ENCODE data around the gene DPAGT1.
"Not testable (repeated sequence)": the region's sequence is repeated elsewhere in the genome, so short reads cannot be mapped to it uniquely, and the experiment has no call there.

DPAGT1 gene

DNA sequence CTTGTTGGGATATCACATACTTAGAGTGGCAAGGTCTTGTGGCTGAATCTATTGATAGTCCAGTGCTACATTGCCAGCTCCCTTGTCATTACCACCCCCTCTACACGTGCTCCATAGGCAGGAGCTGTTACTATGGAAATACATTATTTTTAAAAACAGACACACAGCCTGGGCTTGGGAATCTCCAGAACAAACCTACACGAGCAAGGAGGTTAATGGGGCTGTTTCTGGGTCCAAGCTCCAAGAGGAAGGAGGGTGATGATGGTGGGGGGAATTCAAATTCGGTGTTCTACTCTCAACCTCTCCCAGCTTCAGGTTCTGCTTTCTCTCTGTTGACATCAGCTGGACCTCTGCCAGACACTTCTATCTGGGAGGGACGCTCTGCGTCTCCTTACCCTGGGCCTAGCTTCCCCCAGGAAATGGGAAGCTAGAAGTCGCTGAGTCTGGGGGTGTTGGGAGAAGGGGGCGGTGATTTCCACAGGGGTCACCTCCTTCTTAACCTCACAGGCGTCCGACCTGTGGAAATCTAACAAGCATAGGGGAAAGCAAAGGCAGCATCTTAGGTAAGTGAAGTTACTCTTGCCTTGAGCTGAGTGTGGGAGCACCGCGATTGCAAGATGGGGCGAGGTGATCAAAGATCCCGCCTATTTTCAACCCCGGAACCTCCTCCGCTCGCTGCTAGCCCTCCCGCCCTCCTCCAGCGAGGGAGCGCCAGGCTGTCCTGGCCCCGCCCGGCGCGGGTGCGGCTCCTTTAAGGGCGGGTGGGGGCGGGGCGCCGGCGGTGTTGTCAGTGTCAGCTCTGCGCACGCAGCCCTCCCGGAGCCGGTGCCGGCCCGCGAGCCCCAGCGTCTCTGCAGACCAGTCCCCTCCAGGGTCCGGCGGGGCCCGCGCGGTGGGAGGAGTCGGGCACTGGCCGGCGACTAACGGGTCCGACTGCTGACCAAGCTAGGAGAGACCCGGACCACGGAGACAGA, 5.2 kb upstream of the DPAGT1 start, which contains the start of gene C2CD2L:
Gene C2CD2L, plus strand, starts transcription at position 781 of the 974 bp plus-strand sequence. CDS start 398 bp downstream, outside the sequence.
- H3K4me1 ChIP-seq (ENCODE audit: control extremely low read depth in 1 of 4, control insufficient read depth in 4 of 4, insufficient read depth in 4 of 4, low read length in 3 of 4): peaks cover 13 to 42% (median 32%) of the 10 kb centered on the region in 4 experiments
- POLR2A ChIA-PET: interaction anchor here (0.8 to 1.2 kb wide), 5 partner anchors 11 to 88 kb away, joined by 3 to 5 read pairs (median 4); partner anchors contain the start of genes RPS25, TRAPPC4 and VPS11
- peak within 1 kb of the TSS in 1 of 2 experiments; percentile 71 for H3K27ac ChIP-seq (ENCODE audit: insufficient read depth in 1 of 2, low read depth in 1 of 2, low read length in 2 of 2, poor library complexity in 1 of 2, severe bottlenecking in 2 of 2)
- peak within 1 kb of the TSS; percentile 70 to 90 (median 79) for H3K4me3 ChIP-seq (ENCODE audit: control insufficient read depth in 1 of 7, extremely low read depth in 1 of 7, insufficient read depth in 4 of 7, low read depth in 2 of 7, low read length in 6 of 7)
- H3K9me3 ChIP-seq (ENCODE audit: control extremely low read depth in 1 of 5, control insufficient read depth in 4 of 5, insufficient read depth in 2 of 5, low read depth in 1 of 5, low read length in 4 of 5): no peaks in the 10 kb centered on the region
- H3K36me3 ChIP-seq (ENCODE audit: control insufficient read depth in 4 of 4, insufficient read depth in 4 of 4, low read length in 3 of 4): peaks cover 0 to 20% (median 11%) of the 10 kb centered on the region in 4 experiments
- WGBS (ENCODE audit: insufficient coverage): under 1% methylated on average over 33 of the region's 49 CpGs
- DNase-seq: peak; percentile 85 to 89 (median 85)
- no peaks in the 10 kb centered on the region for H3K27me3 ChIP-seq (replicated peaks in 2 of 5; ENCODE audit: control insufficient read depth in 4 of 5, insufficient read depth in 5 of 5, low read length in 4 of 5)
- CTCF ChIA-PET: interaction anchor here (0.6 to 6.1 kb wide), 8 partner anchors 9 to 97 kb away, joined by 3 to 45 read pairs (median 3); partner anchors contain the start of gene HINFP

DNA sequence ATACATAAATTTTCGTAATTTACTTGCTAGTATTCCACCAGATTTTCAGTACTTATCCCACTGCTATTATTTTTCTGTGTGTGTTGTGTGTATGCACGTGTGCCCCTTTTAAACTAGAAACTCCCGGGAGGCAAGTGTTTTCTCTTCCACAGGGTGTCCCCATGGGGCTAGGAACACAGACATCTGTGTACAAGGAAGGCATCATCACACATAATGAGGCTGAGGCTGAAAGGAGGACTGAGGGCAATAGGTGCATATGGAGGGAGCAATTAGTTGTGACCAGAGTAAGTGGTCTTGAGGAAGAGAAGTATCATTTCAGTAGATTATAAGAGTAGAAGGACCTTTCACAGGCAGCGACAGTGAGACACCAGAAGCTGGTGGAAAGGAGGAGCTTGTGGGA, 2.1 kb upstream of the DPAGT1 start:
- no peaks in the 10 kb centered on the region for H3K27me3 ChIP-seq (replicated peaks in 2 of 5; ENCODE audit: control insufficient read depth in 4 of 5, insufficient read depth in 5 of 5, low read length in 4 of 5)
- H3K27ac ChIP-seq (ENCODE audit: insufficient read depth in 1 of 2, low read depth in 1 of 2, low read length in 2 of 2, poor library complexity in 1 of 2, severe bottlenecking in 2 of 2): no peak overlapping the region
- ChIA-PET POLR2A (no interaction called here), CTCF (interaction anchor here (0.6 to 3.6 kb wide), 2 partner anchors 21 to 92 kb away, joined by 3 to 12 read pairs; no protein-coding TSS in a partner anchor)
- WGBS (ENCODE audit: insufficient coverage): 62% methylated on average over 3 of the region's 4 CpGs
- no peak overlapping the region for H3K4me3 ChIP-seq (ENCODE audit: control insufficient read depth in 1 of 7, extremely low read depth in 1 of 7, insufficient read depth in 4 of 7, low read depth in 2 of 7, low read length in 6 of 7)
- no peaks in the 10 kb centered on the region for H3K9me3 ChIP-seq (ENCODE audit: control extremely low read depth in 1 of 5, control insufficient read depth in 4 of 5, insufficient read depth in 2 of 5, low read depth in 1 of 5, low read length in 4 of 5)
- no peak for DNase-seq
- peaks cover 13 to 54% (median 49%) of the 10 kb centered on the region in 4 experiments for H3K4me1 ChIP-seq (ENCODE audit: control extremely low read depth in 1 of 4, control insufficient read depth in 4 of 4, insufficient read depth in 4 of 4, low read length in 3 of 4)
- peaks cover 0 to 1% (median under 1%) of the 10 kb centered on the region in 4 experiments for H3K36me3 ChIP-seq (ENCODE audit: control insufficient read depth in 4 of 4, insufficient read depth in 4 of 4, low read length in 3 of 4)

DNA sequence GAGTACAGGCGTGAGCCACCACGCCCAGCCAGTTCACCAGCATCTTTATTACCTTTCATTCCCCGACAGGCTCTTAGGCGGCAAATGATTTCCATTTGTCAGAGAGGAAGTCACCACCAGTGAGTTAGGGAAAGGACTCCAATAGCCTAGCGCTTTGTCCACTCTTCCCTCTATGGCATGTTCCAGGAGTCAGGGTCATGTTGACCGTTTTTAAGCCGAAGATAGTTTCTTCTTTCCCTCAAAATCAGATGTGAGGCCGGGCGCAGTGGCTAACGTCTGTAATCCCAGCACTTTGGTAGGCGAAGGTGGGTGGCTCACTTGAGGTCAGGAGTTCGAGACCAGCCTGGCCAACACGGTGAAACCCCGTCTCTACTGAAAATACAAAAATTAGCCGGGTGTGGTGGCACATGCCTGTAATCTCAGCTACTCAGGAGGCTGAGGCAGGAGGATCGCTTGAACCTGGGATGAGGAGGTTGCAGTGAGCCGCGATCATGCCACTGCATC, 1.6 kb upstream of the DPAGT1 start:
- POLR2A ChIA-PET; H3K27me3 ChIP-seq (replicated peaks in 2 of 5; ENCODE audit: control insufficient read depth in 4 of 5, insufficient read depth in 5 of 5, low read length in 4 of 5); H3K36me3 ChIP-seq (ENCODE audit: control insufficient read depth in 4 of 4, insufficient read depth in 4 of 4, low read length in 3 of 4); DNase-seq; H3K27ac ChIP-seq (ENCODE audit: insufficient read depth in 1 of 2, low read depth in 1 of 2, low read length in 2 of 2, poor library complexity in 1 of 2, severe bottlenecking in 2 of 2); H3K9me3 ChIP-seq (ENCODE audit: control extremely low read depth in 1 of 5, control insufficient read depth in 4 of 5, insufficient read depth in 2 of 5, low read depth in 1 of 5, low read length in 4 of 5): not testable (repeated sequence)
- peak overlapping the region in 2 of 7 experiments; percentile 32 to 86 for H3K4me3 ChIP-seq (ENCODE audit: control insufficient read depth in 1 of 7, extremely low read depth in 1 of 7, insufficient read depth in 4 of 7, low read depth in 2 of 7, low read length in 6 of 7)
- H3K4me1 ChIP-seq (ENCODE audit: control extremely low read depth in 1 of 4, control insufficient read depth in 4 of 4, insufficient read depth in 4 of 4, low read length in 3 of 4): peaks cover 8 to 48% (median 43%) of the 10 kb centered on the region in 4 experiments
- 95% methylated on average over 16 of the region's 18 CpGs for WGBS (ENCODE audit: insufficient coverage)
- CTCF ChIA-PET: interaction anchor here (0.9 to 2.1 kb wide), 7 partner anchors 11 to 80 kb away, joined by 3 to 7 read pairs (median 4); partner anchors contain the start of gene VPS11

DNA sequence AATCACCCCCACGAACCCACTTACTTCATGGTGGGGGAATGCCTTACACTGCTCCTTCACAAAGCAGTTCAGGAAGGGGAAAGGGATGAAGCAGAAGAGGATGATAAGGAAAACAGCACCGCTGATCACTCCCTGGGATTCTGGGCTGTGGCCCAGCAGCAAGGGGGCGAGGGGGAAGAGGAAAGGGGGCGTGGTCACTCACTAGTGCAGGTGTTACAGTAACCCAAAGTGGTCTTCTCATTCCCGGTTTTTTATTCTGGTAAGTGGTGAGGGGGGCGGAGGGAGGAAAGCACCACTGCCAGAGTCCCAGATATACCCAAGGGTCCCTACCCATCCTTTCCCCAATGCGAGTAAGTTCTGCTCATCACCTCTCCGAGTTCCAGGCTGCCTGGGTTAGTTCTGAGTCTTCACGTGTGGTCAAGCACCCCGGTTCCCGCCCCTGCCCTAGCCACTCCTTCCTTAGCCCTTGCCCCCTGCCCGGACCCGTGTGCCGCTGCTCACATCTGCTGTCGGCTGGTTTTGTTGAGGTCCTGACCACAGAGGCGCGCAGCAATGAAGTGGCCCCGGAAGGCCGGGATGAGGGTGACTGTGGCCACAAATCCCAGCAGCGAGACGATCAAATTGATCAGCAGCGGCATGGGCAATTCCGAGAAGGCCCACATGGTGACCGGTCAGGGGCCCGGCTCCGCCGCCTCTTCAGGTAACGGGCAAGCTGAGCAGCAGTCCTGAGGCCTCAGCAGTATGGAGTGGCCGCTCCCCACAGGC, 477 bp downstream of the DPAGT1 start:
- no peaks in the 10 kb centered on the region for H3K27me3 ChIP-seq (replicated peaks in 2 of 5; ENCODE audit: control insufficient read depth in 4 of 5, insufficient read depth in 5 of 5, low read length in 4 of 5)
- CTCF ChIA-PET: interaction anchor here (0.6 to 4.6 kb wide), 11 partner anchors 9 to 104 kb away, joined by 3 to 20 read pairs (median 4); partner anchors contain the start of gene VPS11
- no peak for DNase-seq
- no peaks in the 10 kb centered on the region for H3K9me3 ChIP-seq (ENCODE audit: control extremely low read depth in 1 of 5, control insufficient read depth in 4 of 5, insufficient read depth in 2 of 5, low read depth in 1 of 5, low read length in 4 of 5)
- peak overlapping the region; percentile 79 to 97 (median 93) for H3K4me3 ChIP-seq (ENCODE audit: control insufficient read depth in 1 of 7, extremely low read depth in 1 of 7, insufficient read depth in 4 of 7, low read depth in 2 of 7, low read length in 6 of 7)
- peaks cover 8 to 27% (median 17%) of the 10 kb centered on the region in 4 experiments for H3K36me3 ChIP-seq (ENCODE audit: control insufficient read depth in 4 of 4, insufficient read depth in 4 of 4, low read length in 3 of 4)
- peak overlapping the region; percentile 93 to 96 for H3K27ac ChIP-seq (ENCODE audit: insufficient read depth in 1 of 2, low read depth in 1 of 2, low read length in 2 of 2, poor library complexity in 1 of 2, severe bottlenecking in 2 of 2)
- POLR2A ChIA-PET: interaction anchor here (0.6 to 1.2 kb wide), 2 partner anchors 44 to 673 kb away, joined by 3 to 7 read pairs; partner anchors contain the start of gene HYOU1
- peaks cover 2 to 38% (median 29%) of the 10 kb centered on the region in 4 experiments for H3K4me1 ChIP-seq (ENCODE audit: control extremely low read depth in 1 of 4, control insufficient read depth in 4 of 4, insufficient read depth in 4 of 4, low read length in 3 of 4)
- WGBS (ENCODE audit: insufficient coverage): 1% methylated on average over 26 of the region's 29 CpGs

DNA sequence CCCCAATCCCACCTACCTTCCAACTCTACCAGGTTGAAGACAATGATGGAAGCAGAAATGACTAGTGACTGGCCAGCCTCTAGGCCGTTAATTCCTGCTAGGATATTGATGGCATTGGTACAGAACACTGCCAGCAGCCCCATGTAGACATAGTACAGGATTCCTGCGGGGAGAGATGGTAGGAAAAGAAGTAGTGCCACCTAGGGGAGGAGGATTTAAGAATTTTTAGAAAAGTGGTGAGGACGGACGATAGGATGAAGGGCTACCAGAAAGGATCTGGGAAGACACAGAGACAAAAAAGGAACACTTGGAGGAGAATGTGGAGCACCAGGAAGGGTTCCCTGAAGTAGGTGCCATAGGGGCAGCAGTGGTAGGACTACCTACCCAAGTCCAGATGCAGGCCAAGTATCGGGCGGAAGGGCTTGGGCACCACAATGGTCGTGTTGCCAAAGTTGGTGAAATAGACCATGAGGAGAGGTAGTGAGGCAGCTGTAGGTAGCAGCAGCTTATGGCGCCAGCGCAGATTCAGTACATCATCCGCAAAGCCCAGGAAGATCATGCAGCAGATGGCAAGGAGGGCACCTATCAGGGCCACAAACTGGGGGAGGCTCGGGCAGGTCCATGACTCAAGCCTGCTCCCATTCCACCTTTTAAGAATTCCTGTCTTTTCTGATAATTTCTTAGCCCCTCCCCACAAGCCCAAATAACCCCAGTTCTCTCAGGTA, 1.2 kb downstream of the DPAGT1 start:
- DNase-seq: peak in 1 of 3 donors; percentile 17
- Histone ChIP-seq H3K4me3 (ENCODE audit: control insufficient read depth in 1 of 7, extremely low read depth in 1 of 7, insufficient read depth in 4 of 7, low read depth in 2 of 7, low read length in 6 of 7) (peak overlapping the region in 6 of 7 experiments; percentile 86 to 97 (median 94)), H3K27ac (ENCODE audit: insufficient read depth in 1 of 2, low read depth in 1 of 2, low read length in 2 of 2, poor library complexity in 1 of 2, severe bottlenecking in 2 of 2) (peak overlapping the region in 1 of 2 experiments; percentile 96), H3K27me3 (replicated peaks in 2 of 5; ENCODE audit: control insufficient read depth in 4 of 5, insufficient read depth in 5 of 5, low read length in 4 of 5) (no peaks in the 10 kb centered on the region), H3K4me1 (ENCODE audit: control extremely low read depth in 1 of 4, control insufficient read depth in 4 of 4, insufficient read depth in 4 of 4, low read length in 3 of 4) (peaks cover 0 to 38% (median 31%) of the 10 kb centered on the region in 4 experiments), H3K36me3 (ENCODE audit: control insufficient read depth in 4 of 4, insufficient read depth in 4 of 4, low read length in 3 of 4) (peaks cover 8 to 27% (median 17%) of the 10 kb centered on the region in 4 experiments), H3K9me3 (ENCODE audit: control extremely low read depth in 1 of 5, control insufficient read depth in 4 of 5, insufficient read depth in 2 of 5, low read depth in 1 of 5, low read length in 4 of 5) (no peaks in the 10 kb centered on the region)
- WGBS (ENCODE audit: insufficient coverage): 62% methylated on average over 11 of the region's 11 CpGs
- POLR2A ChIA-PET: no interaction called here
- CTCF ChIA-PET: interaction anchor here (0.6 to 4.6 kb wide), 7 partner anchors 10 to 96 kb away, joined by 3 to 20 read pairs (median 4); partner anchors contain the start of genes HMBS and VPS11

DNA sequence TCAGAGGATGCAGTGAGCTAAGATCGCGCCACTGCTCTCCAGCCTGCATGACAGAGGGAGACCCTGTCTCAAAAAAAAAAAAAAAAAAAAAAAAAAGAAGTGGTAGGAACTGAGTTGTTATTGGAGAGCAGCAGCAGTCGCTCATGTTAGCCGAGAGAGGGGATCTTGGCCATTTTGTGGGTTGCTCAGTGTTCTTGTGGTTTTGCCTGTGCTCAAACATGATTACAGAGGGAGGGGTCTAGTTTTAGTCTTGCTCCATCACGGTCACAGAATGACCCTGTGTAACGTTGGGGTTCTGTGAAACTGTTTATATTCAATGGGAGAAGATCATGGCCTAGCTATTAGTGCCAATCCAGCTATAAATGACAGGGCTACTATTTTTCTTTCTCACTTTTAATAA, 1.9 kb downstream of the DPAGT1 start:
- CTCF ChIA-PET: interaction anchor here (0.6 to 4.6 kb wide), 10 partner anchors 8 to 221 kb away, joined by 3 to 20 read pairs (median 4); partner anchors contain the start of genes HMBS and VPS11
- 100% methylated on average over 2 of the region's 6 CpGs for WGBS (ENCODE audit: insufficient coverage)
- Histone ChIP-seq H3K4me1 (ENCODE audit: control extremely low read depth in 1 of 4, control insufficient read depth in 4 of 4, insufficient read depth in 4 of 4, low read length in 3 of 4) (peaks cover 0 to 38% (median 32%) of the 10 kb centered on the region in 4 experiments), H3K36me3 (ENCODE audit: control insufficient read depth in 4 of 4, insufficient read depth in 4 of 4, low read length in 3 of 4) (peaks cover 8 to 27% (median 17%) of the 10 kb centered on the region in 4 experiments), H3K27ac (ENCODE audit: insufficient read depth in 1 of 2, low read depth in 1 of 2, low read length in 2 of 2, poor library complexity in 1 of 2, severe bottlenecking in 2 of 2) (no peak overlapping the region), H3K27me3 (replicated peaks in 2 of 5; ENCODE audit: control insufficient read depth in 4 of 5, insufficient read depth in 5 of 5, low read length in 4 of 5) (no peaks in the 10 kb centered on the region), H3K9me3 (ENCODE audit: control extremely low read depth in 1 of 5, control insufficient read depth in 4 of 5, insufficient read depth in 2 of 5, low read depth in 1 of 5, low read length in 4 of 5) (no peaks in the 10 kb centered on the region), H3K4me3 (ENCODE audit: control insufficient read depth in 1 of 7, extremely low read depth in 1 of 7, insufficient read depth in 4 of 7, low read depth in 2 of 7, low read length in 6 of 7) (no peak overlapping the region)
- peak in 2 of 3 donors; percentile 63 to 68 for DNase-seq
- POLR2A ChIA-PET: no interaction called here

Data from common myeloid progenitor, CD34-positive (primary cell).